ENCODE results near the gene ITPR2. TPM values are rescaled to one million over a fixed set of nuclear protein-coding genes. Genes with fewer than 3 reads are reported as not detected.
A peak's percentile ranks its signal among the peaks of the same experiment; 100 is the strongest.
"Not testable (repeated sequence)": the region's sequence is repeated elsewhere in the genome, so short reads cannot be mapped to it uniquely, and the experiment has no call there.

The ITPR2 gene
- total RNA-seq, 1 experiment from 2014 or later: 4.0 TPM

- Histone ChIP-seq H3K27ac (ENCODE audit: low read length) (no peak overlapping the region), H3K4me3 (ENCODE audit: low read length) (no peak overlapping the region), H3K9ac (ENCODE audit: low read length) (no peak overlapping the region), H4K20me1 (ENCODE audit: low read length) (no peaks in the 10 kb centered on the region), H3K9me2 (replicated peaks; ENCODE audit: low read length) (no peaks in the 10 kb centered on the region), H3K4me2 (ENCODE audit: low read length) (no peak overlapping the region), H3K27me3 (ENCODE audit: low read length) (no peaks in the 10 kb centered on the region), H2AFZ (ENCODE audit: low read length) (no peak overlapping the region), H3K36me3 (ENCODE audit: low read depth, low read length) (no peaks in the 10 kb centered on the region), H3K9me3 (ENCODE audit: low read length) (0 out of 2 replicates have a peak, but pooled peaks cover 5% of the 10 kb centered on the region), H3K79me2 (ENCODE audit: low read length) (no peaks in the 10 kb centered on the region), H3F3A (ENCODE audit: low read length, unreplicated experiment) (no peaks in the 10 kb centered on the region), H3K4me1 (ENCODE audit: insufficient read depth, low read length) (peaks cover 16% of the 10 kb centered on the region)
- CTCF ChIA-PET: interaction anchor here (0.7 to 1.3 kb wide), 3 partner anchors 50 to 231 kb away, joined by 3 to 7 read pairs (median 5); partner anchors contain the start of gene ITPR2
- intact Hi-C loops (cut with micrococcal nuclease): loop anchor here (2.0 kb wide), 2 partner anchors 14 to 62 kb away; no protein-coding TSS in a partner anchor
- ATAC-seq (peak; percentile 61), DNase-seq (peak; percentile 49)
- no TSS peak for BruUV-seq (replicated peaks)
- POLR2A ChIA-PET (ENCODE audit: unreplicated experiment): interaction anchor here (0.6 to 0.7 kb wide), 2 partner anchors 11 to 92 kb away, joined by 3 to 17 read pairs; no protein-coding TSS in a partner anchor
- TF ChIP-seq CTCF (conservative IDR thresholded peaks at IDR 0.05; ENCODE audit: low read depth, low read length) (no peak), EZH2 (IDR thresholded peaks at IDR 0.05; ENCODE audit: low read length, unreplicated experiment) (no peak), EZH2phosphoT487 (IDR thresholded peaks at IDR 0.05; ENCODE audit: borderline replicate concordance, low read length) (no peak)
Observed at GRCh38 chr12:26782372-26783130, 50.4 kb downstream of the ITPR2 start.

GRCh38 chr12:26780656-26781055 lies 52.3 kb downstream of the ITPR2 start:
- H3K4me1 ChIP-seq (ENCODE audit: insufficient read depth, low read length); H4K20me1 ChIP-seq (ENCODE audit: low read length); ATAC-seq; H3K4me2 ChIP-seq (ENCODE audit: low read length); H3K27me3 ChIP-seq (ENCODE audit: low read length); H3K9me2 ChIP-seq (replicated peaks; ENCODE audit: low read length); H3K27ac ChIP-seq (ENCODE audit: low read length); H3K79me2 ChIP-seq (ENCODE audit: low read length); H3K4me3 ChIP-seq (ENCODE audit: low read length); H2AFZ ChIP-seq (ENCODE audit: low read length); H3K9me3 ChIP-seq (ENCODE audit: low read length); intact Hi-C loops (cut with micrococcal nuclease); H3F3A ChIP-seq (ENCODE audit: low read length, unreplicated experiment); H3K36me3 ChIP-seq (ENCODE audit: low read depth, low read length); POLR2A ChIA-PET (ENCODE audit: unreplicated experiment); BruUV-seq (replicated peaks); H3K9ac ChIP-seq (ENCODE audit: low read length); CTCF ChIA-PET: not testable (repeated sequence)
- DNase-seq: peak; percentile 53
- peak; percentile 47 for TF ChIP-seq CTCF (conservative IDR thresholded peaks at IDR 0.05; ENCODE audit: low read depth, low read length)

- H3K79me2 ChIP-seq (ENCODE audit: low read length); intact Hi-C loops (cut with micrococcal nuclease); ATAC-seq; H3K27ac ChIP-seq (ENCODE audit: low read length); H3K4me1 ChIP-seq (ENCODE audit: insufficient read depth, low read length); H2AFZ ChIP-seq (ENCODE audit: low read length); POLR2A ChIA-PET (ENCODE audit: unreplicated experiment); CTCF ChIA-PET; H3K9ac ChIP-seq (ENCODE audit: low read length); H3K27me3 ChIP-seq (ENCODE audit: low read length); DNase-seq; H3K36me3 ChIP-seq (ENCODE audit: low read depth, low read length); H3K4me2 ChIP-seq (ENCODE audit: low read length); H3K4me3 ChIP-seq (ENCODE audit: low read length); H4K20me1 ChIP-seq (ENCODE audit: low read length); H3K9me3 ChIP-seq (ENCODE audit: low read length); H3K9me2 ChIP-seq (replicated peaks; ENCODE audit: low read length); BruUV-seq (replicated peaks); H3F3A ChIP-seq (ENCODE audit: low read length, unreplicated experiment): not testable (repeated sequence)
Observed at GRCh38 chr12:26778173-26778775, 54.7 kb downstream of the ITPR2 start.

All from PC-3 (cell line).